ENCODE measurements around the gene PITX1. TPM values are rescaled to one million over a fixed set of nuclear protein-coding genes. Genes with fewer than 3 reads are reported as not detected.

The PITX1 gene
- total RNA-seq, 1 donor from 2014 or later, result not detected

Other genes starting within 250 kb of the PITX1 start
- gene C5orf24, start 188.3 kb downstream of the PITX1 start, total RNA-seq, result 32.9 and 46.4 TPM in 2 replicates
- 55.4 and 55.8 TPM in 2 replicates for gene TXNDC15, start 159.9 kb downstream of the PITX1 start, total RNA-seq
- 3.1 and 3.6 TPM in 2 replicates for gene PCBD2, start 129.1 kb downstream of the PITX1 start, total RNA-seq
- under 0.01 and 0.22 TPM in 2 replicates for gene CATSPER3, start 66.3 kb downstream of the PITX1 start, total RNA-seq